Measurements from ENCODE around the gene SOCS1. TPM values are rescaled to one million over a fixed set of nuclear protein-coding genes. Genes with fewer than 3 reads are reported as not detected.

SOCS1 gene
- total and polyA plus RNA-seq, 12 donors: 0.53 to 11.9 (median 5.1) TPM

- Histone ChIP-seq H3K27me3 (no peaks in the 10 kb centered on the region), H3K36me3 (replicated peaks in 1 of 2) (no peaks in the 10 kb centered on the region), H3K9me3 (replicated peaks in 1 of 3) (no peaks in the 10 kb centered on the region), H3K27ac (no peak overlapping the region), H3K4me3 (no peak overlapping the region), H3K4me1 (replicated peaks in 1 of 2) (peaks cover 0 to 26% of the 10 kb centered on the region in 2 donors)
- no peak for DNase-seq
- WGBS, 4 donors: 78 to 90% (median 88%) methylated on average over 3 of the region's 3 CpGs
- intact Hi-C loops (cut with DNase I): no loop called here
- TF ChIP-seq CTCF (IDR thresholded peaks at IDR 0.05) (no peak), POLR2A (IDR thresholded peaks at IDR 0.05) (no peak)
Measured at GRCh38 chr16:11260596-11260966, 4.6 kb upstream of the SOCS1 start.

GRCh38 chr16:11259655-11260595 lies 3.9 kb upstream of the SOCS1 start:
- 80 to 91% (median 84%) methylated on average over 10 to 12 of the region's 12 CpGs for WGBS, 4 donors
- Histone ChIP-seq H3K27me3 (no peaks in the 10 kb centered on the region), H3K4me3 (no peak overlapping the region), H3K36me3 (replicated peaks in 1 of 2) (no peaks in the 10 kb centered on the region), H3K4me1 (replicated peaks in 1 of 2) (peaks cover 0 to 32% of the 10 kb centered on the region in 2 donors), H3K27ac (no peak overlapping the region), H3K9me3 (replicated peaks in 1 of 3) (no peaks in the 10 kb centered on the region)
- no peak for TF ChIP-seq POLR2A (IDR thresholded peaks at IDR 0.05)
- no peak for TF ChIP-seq CTCF (IDR thresholded peaks at IDR 0.05)
- intact Hi-C loops (cut with DNase I): loop anchor here (5.0 to 10.0 kb wide), 3 partner anchors 95 to 293 kb away; no protein-coding TSS in a partner anchor
- DNase-seq: peak; percentile 38 to 73 (median 46)

GRCh38 chr16:11258553-11259492 lies 2.8 kb upstream of the SOCS1 start:
- Histone ChIP-seq H3K4me1 (replicated peaks in 1 of 2) (peaks cover 0 to 38% of the 10 kb centered on the region in 2 donors), H3K27me3 (no peaks in the 10 kb centered on the region), H3K9me3 (replicated peaks in 1 of 3) (no peaks in the 10 kb centered on the region), H3K27ac (peak overlapping the region in 1 of 5 donors; percentile 30), H3K36me3 (replicated peaks in 1 of 2) (no peaks in the 10 kb centered on the region), H3K4me3 (no peak overlapping the region)
- intact Hi-C loops (cut with DNase I): loop anchor here (5.0 to 10.0 kb wide), 3 partner anchors 96 to 292 kb away; no protein-coding TSS in a partner anchor
- WGBS, 4 donors: 46 to 61% (median 47%) methylated on average over 12 to 15 of the region's 15 CpGs
- DNase-seq: peak; percentile 53 to 84 (median 67)
- TF ChIP-seq CTCF (IDR thresholded peaks at IDR 0.05): no peak
- TF ChIP-seq POLR2A (IDR thresholded peaks at IDR 0.05): no peak

Data from adrenal gland (tissue), 12 donors.